ENCODE measurements around the gene CZIB. TPM values are rescaled to one million over a fixed set of nuclear protein-coding genes. Genes with fewer than 3 reads are reported as not detected.

CZIB gene
- total RNA-seq, 1 donor from 2014 or later: 50.6 TPM

Other genes starting within 250 kb of the CZIB start
- gene PODN, start 158.4 kb downstream of the CZIB start, total RNA-seq: 0.24 and 2.5 TPM in 2 replicates
- gene SLC1A7, start 78.0 kb downstream of the CZIB start, total RNA-seq: not detected in 2 replicates
- gene CPT2, start 23.8 kb downstream of the CZIB start, total RNA-seq: 14.1 and 14.8 TPM in 2 replicates
- gene MAGOH, start 17.9 kb upstream of the CZIB start, total RNA-seq: 28.9 and 57.8 TPM in 2 replicates
- gene LRP8, start 107.4 kb upstream of the CZIB start, total RNA-seq: 18.2 and 27.5 TPM in 2 replicates
- not detected in 2 replicates for gene DMRTB1, start 238.8 kb upstream of the CZIB start, total RNA-seq

All from glomerular endothelial cell (primary cell).